ENCODE results near the gene GRIA1. TPM values are rescaled to one million over a fixed set of nuclear protein-coding genes. Genes with fewer than 3 reads are reported as not detected.

GRIA1 gene
- total RNA-seq, 1 donor from 2014 or later, result 3.3 TPM

- Histone ChIP-seq H3F3A (ENCODE audit: low read depth) (peaks cover 7% of the 10 kb centered on the region), H3K36me3 (no peaks in the 10 kb centered on the region), H3K4me1 (peaks cover 27% of the 10 kb centered on the region), H3K79me2 (ENCODE audit: low read depth) (no peaks in the 10 kb centered on the region), H2AFZ (replicated peaks) (no peak overlapping the region), H3K4me3 (no peak overlapping the region), H3K9ac (no peak overlapping the region), H3K9me3 (ENCODE audit: low read depth) (no peaks in the 10 kb centered on the region), H3K27ac (no peak overlapping the region), H3K27me3 (no peaks in the 10 kb centered on the region), H3K4me2 (no peak overlapping the region), H4K20me1 (ENCODE audit: low read depth) (no peaks in the 10 kb centered on the region)
- H3K9me3 Mint-ChIP-seq, result peaks cover 2% of the 10 kb centered on the region
- no peak overlapping the region for H3K27ac Mint-ChIP-seq
- H3K27me3 Mint-ChIP-seq (ENCODE audit: insufficient read depth, low read depth), result no peaks in the 10 kb centered on the region
- H3K36me3 Mint-ChIP-seq, result peaks cover 16% of the 10 kb centered on the region
- H3K4me3 Mint-ChIP-seq, result no peak overlapping the region
- H3K4me1 Mint-ChIP-seq, result peaks cover 58% of the 10 kb centered on the region
- TF ChIP-seq CTCF (IDR thresholded peaks at IDR 0.05) (no peak), EZH2phosphoT487 (IDR thresholded peaks at IDR 0.05) (no peak), EZH2 (IDR thresholded peaks at IDR 0.05) (no peak)
- no peak for DNase-seq (ENCODE audit: low spot score)
Observed at GRCh38 chr5:153775923-153776322, 285.5 kb downstream of the GRIA1 start.

- H3K9ac ChIP-seq, result no peak overlapping the region
- H3K27ac Mint-ChIP-seq, result peak overlapping the region; percentile 47
- H3K27ac ChIP-seq, result no peak overlapping the region
- H3F3A ChIP-seq (ENCODE audit: low read depth), result peaks cover 17% of the 10 kb centered on the region
- H3K4me2 ChIP-seq, result no peak overlapping the region
- H3K79me2 ChIP-seq (ENCODE audit: low read depth), result no peaks in the 10 kb centered on the region
- H3K4me1 ChIP-seq, result peaks cover 37% of the 10 kb centered on the region
- H3K27me3 Mint-ChIP-seq (ENCODE audit: insufficient read depth, low read depth), result no peaks in the 10 kb centered on the region
- no peaks in the 10 kb centered on the region for H3K27me3 ChIP-seq
- no peak overlapping the region for H3K4me3 ChIP-seq
- H4K20me1 ChIP-seq (ENCODE audit: low read depth), result no peaks in the 10 kb centered on the region
- H3K4me1 Mint-ChIP-seq, result peaks cover 62% of the 10 kb centered on the region
- DNase-seq (ENCODE audit: low spot score), result peak; percentile 90
- H3K9me3 Mint-ChIP-seq, result peaks cover 2% of the 10 kb centered on the region
- H3K36me3 Mint-ChIP-seq, result peaks cover 11% of the 10 kb centered on the region
- no peaks in the 10 kb centered on the region for H3K36me3 ChIP-seq
- no peak for TF ChIP-seq EZH2phosphoT487 (IDR thresholded peaks at IDR 0.05)
- TF ChIP-seq CTCF (IDR thresholded peaks at IDR 0.05), result no peak
- TF ChIP-seq EZH2 (IDR thresholded peaks at IDR 0.05), result no peak
- H3K9me3 ChIP-seq (ENCODE audit: low read depth), result no peaks in the 10 kb centered on the region
- peak overlapping the region; percentile 58 for H3K4me3 Mint-ChIP-seq
- no peak overlapping the region for H2AFZ ChIP-seq (replicated peaks)
Observed at GRCh38 chr5:153777681-153778581, 287.5 kb downstream of the GRIA1 start.

- Histone ChIP-seq H3K4me1 (peaks cover 46% of the 10 kb centered on the region), H3K9me3 (ENCODE audit: low read depth) (no peaks in the 10 kb centered on the region), H3K4me2 (no peak overlapping the region), H3K36me3 (no peaks in the 10 kb centered on the region), H3K27me3 (no peaks in the 10 kb centered on the region), H3K9ac (no peak overlapping the region), H3K27ac (no peak overlapping the region), H3K4me3 (no peak overlapping the region), H4K20me1 (ENCODE audit: low read depth) (no peaks in the 10 kb centered on the region), H2AFZ (replicated peaks) (no peak overlapping the region), H3F3A (ENCODE audit: low read depth) (peaks cover 25% of the 10 kb centered on the region), H3K79me2 (ENCODE audit: low read depth) (no peaks in the 10 kb centered on the region)
- H3K36me3 Mint-ChIP-seq, result peaks cover 6% of the 10 kb centered on the region
- no peaks in the 10 kb centered on the region for H3K27me3 Mint-ChIP-seq (ENCODE audit: insufficient read depth, low read depth)
- DNase-seq (ENCODE audit: low spot score), result no peak
- H3K4me1 Mint-ChIP-seq, result peaks cover 68% of the 10 kb centered on the region
- TF ChIP-seq CTCF (IDR thresholded peaks at IDR 0.05), result no peak
- no peak for TF ChIP-seq EZH2phosphoT487 (IDR thresholded peaks at IDR 0.05)
- TF ChIP-seq EZH2 (IDR thresholded peaks at IDR 0.05), result no peak
- H3K4me3 Mint-ChIP-seq, result no peak overlapping the region
- H3K9me3 Mint-ChIP-seq, result no peaks in the 10 kb centered on the region
- H3K27ac Mint-ChIP-seq, result peak overlapping the region; percentile 58
Observed at GRCh38 chr5:153779836-153780235, 289.4 kb downstream of the GRIA1 start.

Data from neural progenitor cell (in vitro differentiated cells).